ENCODE measurements around the gene IL18RAP. TPM values are rescaled to one million over a fixed set of nuclear protein-coding genes. Genes with fewer than 3 reads are reported as not detected.

The IL18RAP gene
- total and polyA plus RNA-seq, 2 experiments from 2014 or later = not detected

DNA sequence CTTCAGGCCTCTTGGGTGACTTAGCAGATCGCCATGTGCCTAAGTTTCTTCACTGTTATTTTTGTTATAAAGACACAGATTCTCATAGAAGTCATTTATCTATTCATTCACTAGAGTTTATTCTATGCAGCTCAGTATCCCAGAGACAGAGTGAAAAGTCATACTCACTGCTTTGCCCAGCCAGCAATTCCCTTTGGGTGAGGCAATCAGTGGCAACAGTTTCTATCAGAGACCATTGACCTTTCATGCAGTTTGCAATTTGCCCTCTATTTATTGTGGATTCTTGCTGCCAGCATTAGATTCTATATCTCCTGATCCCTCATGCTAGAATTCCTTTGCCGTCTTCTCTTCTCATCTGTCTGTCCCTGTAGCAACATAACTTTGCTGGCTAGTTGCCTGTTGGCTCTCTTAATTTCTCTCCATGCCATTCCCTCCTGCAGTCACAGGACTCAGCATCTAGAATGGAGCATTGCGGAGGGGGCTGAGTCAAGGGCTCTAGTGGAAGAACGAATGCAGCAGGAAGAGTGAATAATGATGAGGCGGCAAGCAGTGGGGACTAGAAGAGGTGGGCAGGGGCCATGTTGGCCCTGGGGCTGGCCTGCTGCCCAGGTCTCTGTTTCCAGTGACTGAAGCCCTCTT is 62.3 kb downstream of the IL18RAP start:
- ATAC-seq (no peak), DNase-seq (ENCODE audit: low spot score) (no peak)
- H3K4me1 Mint-ChIP-seq = peaks cover 22% of the 10 kb centered on the region
- TF ChIP-seq POLR2AphosphoS5 (IDR thresholded peaks at IDR 0.05; ENCODE audit: low read depth) = no peak
- TF ChIP-seq EZH2phosphoT487 (IDR thresholded peaks at IDR 0.05; ENCODE audit: unreplicated experiment) = no peak
- TF ChIP-seq CREB1 (CRISPR knock-in tag; IDR thresholded peaks at IDR 0.05; ENCODE audit: low read depth) = no peak
- TF ChIP-seq, protein P1, sequence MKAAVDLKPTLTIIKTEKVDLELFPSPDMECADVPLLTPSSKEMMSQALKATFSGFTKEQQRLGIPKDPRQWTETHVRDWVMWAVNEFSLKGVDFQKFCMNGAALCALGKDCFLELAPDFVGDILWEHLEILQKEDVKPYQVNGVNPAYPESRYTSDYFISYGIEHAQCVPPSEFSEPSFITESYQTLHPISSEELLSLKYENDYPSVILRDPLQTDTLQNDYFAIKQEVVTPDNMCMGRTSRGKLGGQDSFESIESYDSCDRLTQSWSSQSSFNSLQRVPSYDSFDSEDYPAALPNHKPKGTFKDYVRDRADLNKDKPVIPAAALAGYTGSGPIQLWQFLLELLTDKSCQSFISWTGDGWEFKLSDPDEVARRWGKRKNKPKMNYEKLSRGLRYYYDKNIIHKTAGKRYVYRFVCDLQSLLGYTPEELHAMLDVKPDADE (IDR thresholded peaks at IDR 0.05) = no peak
- TF ChIP-seq, protein P2, sequence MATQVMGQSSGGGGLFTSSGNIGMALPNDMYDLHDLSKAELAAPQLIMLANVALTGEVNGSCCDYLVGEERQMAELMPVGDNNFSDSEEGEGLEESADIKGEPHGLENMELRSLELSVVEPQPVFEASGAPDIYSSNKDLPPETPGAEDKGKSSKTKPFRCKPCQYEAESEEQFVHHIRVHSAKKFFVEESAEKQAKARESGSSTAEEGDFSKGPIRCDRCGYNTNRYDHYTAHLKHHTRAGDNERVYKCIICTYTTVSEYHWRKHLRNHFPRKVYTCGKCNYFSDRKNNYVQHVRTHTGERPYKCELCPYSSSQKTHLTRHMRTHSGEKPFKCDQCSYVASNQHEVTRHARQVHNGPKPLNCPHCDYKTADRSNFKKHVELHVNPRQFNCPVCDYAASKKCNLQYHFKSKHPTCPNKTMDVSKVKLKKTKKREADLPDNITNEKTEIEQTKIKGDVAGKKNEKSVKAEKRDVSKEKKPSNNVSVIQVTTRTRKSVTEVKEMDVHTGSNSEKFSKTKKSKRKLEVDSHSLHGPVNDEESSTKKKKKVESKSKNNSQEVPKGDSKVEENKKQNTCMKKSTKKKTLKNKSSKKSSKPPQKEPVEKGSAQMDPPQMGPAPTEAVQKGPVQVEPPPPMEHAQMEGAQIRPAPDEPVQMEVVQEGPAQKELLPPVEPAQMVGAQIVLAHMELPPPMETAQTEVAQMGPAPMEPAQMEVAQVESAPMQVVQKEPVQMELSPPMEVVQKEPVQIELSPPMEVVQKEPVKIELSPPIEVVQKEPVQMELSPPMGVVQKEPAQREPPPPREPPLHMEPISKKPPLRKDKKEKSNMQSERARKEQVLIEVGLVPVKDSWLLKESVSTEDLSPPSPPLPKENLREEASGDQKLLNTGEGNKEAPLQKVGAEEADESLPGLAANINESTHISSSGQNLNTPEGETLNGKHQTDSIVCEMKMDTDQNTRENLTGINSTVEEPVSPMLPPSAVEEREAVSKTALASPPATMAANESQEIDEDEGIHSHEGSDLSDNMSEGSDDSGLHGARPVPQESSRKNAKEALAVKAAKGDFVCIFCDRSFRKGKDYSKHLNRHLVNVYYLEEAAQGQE (IDR thresholded peaks at IDR 0.05; ENCODE audit: unreplicated experiment) = no peak
- TF ChIP-seq ZNF331 (CRISPR knock-in tag; IDR thresholded peaks at IDR 0.05; ENCODE audit: low read depth) = no peak
- TF ChIP-seq, protein P3, sequence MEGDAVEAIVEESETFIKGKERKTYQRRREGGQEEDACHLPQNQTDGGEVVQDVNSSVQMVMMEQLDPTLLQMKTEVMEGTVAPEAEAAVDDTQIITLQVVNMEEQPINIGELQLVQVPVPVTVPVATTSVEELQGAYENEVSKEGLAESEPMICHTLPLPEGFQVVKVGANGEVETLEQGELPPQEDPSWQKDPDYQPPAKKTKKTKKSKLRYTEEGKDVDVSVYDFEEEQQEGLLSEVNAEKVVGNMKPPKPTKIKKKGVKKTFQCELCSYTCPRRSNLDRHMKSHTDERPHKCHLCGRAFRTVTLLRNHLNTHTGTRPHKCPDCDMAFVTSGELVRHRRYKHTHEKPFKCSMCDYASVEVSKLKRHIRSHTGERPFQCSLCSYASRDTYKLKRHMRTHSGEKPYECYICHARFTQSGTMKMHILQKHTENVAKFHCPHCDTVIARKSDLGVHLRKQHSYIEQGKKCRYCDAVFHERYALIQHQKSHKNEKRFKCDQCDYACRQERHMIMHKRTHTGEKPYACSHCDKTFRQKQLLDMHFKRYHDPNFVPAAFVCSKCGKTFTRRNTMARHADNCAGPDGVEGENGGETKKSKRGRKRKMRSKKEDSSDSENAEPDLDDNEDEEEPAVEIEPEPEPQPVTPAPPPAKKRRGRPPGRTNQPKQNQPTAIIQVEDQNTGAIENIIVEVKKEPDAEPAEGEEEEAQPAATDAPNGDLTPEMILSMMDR (conservative IDR thresholded peaks at IDR 0.05; ENCODE audit: low read depth in 2 of 2) = no peak
- no peak overlapping the region for H3K27ac ChIP-seq (ENCODE audit: low read depth)
- H3K79me2 ChIP-seq (replicated peaks; ENCODE audit: insufficient read depth) = no peaks in the 10 kb centered on the region
- no peaks in the 10 kb centered on the region for H3K9me3 Mint-ChIP-seq
- H3K36me3 ChIP-seq (ENCODE audit: insufficient read depth) = no peaks in the 10 kb centered on the region
- H3F3A ChIP-seq (replicated peaks; ENCODE audit: low read depth) = no peaks in the 10 kb centered on the region
- H4K20me1 ChIP-seq (replicated peaks; ENCODE audit: insufficient read depth) = no peaks in the 10 kb centered on the region
- peaks cover 4% of the 10 kb centered on the region; the same call in 1 of the 2 replicates for H3K4me1 ChIP-seq (ENCODE audit: insufficient read depth)
- peaks cover 5% of the 10 kb centered on the region for H3K27me3 Mint-ChIP-seq (ENCODE audit: insufficient read depth, low read depth, poor library complexity)
- no peak overlapping the region for H3K27ac Mint-ChIP-seq
- H3K9me2 ChIP-seq (ENCODE audit: insufficient read depth) = peaks cover 6% of the 10 kb centered on the region; the same call in 1 of the 2 replicates
- no peak overlapping the region for H3K4me2 ChIP-seq
- no peak overlapping the region for H3K4me3 Mint-ChIP-seq
- no peaks in the 10 kb centered on the region for H3K27me3 ChIP-seq (ENCODE audit: insufficient read depth)
- no peak overlapping the region for H2AFZ ChIP-seq
- no peaks in the 10 kb centered on the region for H3K36me3 Mint-ChIP-seq (ENCODE audit: low read depth)
- no peak overlapping the region for H3K4me3 ChIP-seq

Measured in GM23338 (cell line).